H1 (cell line): ENCODE measurements around the gene CADM1. TPM values are rescaled to one million over a fixed set of nuclear protein-coding genes. Genes with fewer than 3 reads are reported as not detected.

Experiments
- CTCF ChIA-PET: fragments of 300-600 bp; sonication (Branson Sonifier 250); formaldehyde crosslinking; loops from one replicate; lab custom pipeline; 2021; ENCODE audit not compliant: partially characterized antibody; lab: Charles Lee
- POLR2A ChIA-PET: fragments of 300-600 bp; sonication (Branson Sonifier 250); formaldehyde crosslinking; loops from one replicate; lab custom pipeline; 2021; ENCODE audit warnings: inconsistent platforms; ENCODE audit not compliant: partially characterized antibody; lab: Charles Lee
- DNase-seq, 2 experiments: peaks; one replicate each; pipeline versions ENCODE4 v3.0.0 to v3.0.0-alpha.2; 2010 to 2022; ENCODE audit warnings: low spot score in 2 of 2, low read depth in 1 of 2, mixed read lengths in 1 of 2
- FAIRE-seq: peaks from 2 replicates; lab custom pipeline; 2011; peaks lifted over from hg19 to GRCh38; lab: Jason Lieb, UNC
- H2AFZ ChIP-seq: 2 replicates; pipeline ENCODE4 v1.8.1; 2012; ENCODE audit warnings: low read length, inconsistent platforms
- H2AK5ac ChIP-seq: 2 replicates; pipeline ENCODE4 v1.6.1; 2013; ENCODE audit warnings: low read depth, low read length
- H2BK120ac ChIP-seq: replicated peaks from 2 replicates; pipeline ENCODE3; 2013; ENCODE audit warnings: low read depth, low read length, inconsistent platforms
- H2BK12ac ChIP-seq: 2 replicates; pipeline ENCODE4 v1.6.1; 2013; ENCODE audit warnings: low read depth, low read length
- H2BK15ac ChIP-seq: 2 replicates; pipeline ENCODE4 v1.6.1; 2013; ENCODE audit warnings: low read length
- H2BK20ac ChIP-seq: 2 replicates; pipeline ENCODE4 v1.6.1; 2013; ENCODE audit warnings: low read length
- H2BK5ac ChIP-seq: 2 replicates; pipeline ENCODE4 v1.6.1; 2013; ENCODE audit warnings: low read depth, low read length
- H3K14ac ChIP-seq: 2 replicates; pipeline ENCODE4 v1.6.1; 2013; ENCODE audit warnings: inconsistent platforms; ENCODE audit not compliant: insufficient read length
- H3K18ac ChIP-seq: 2 replicates; pipeline ENCODE4 v1.6.1; 2013; ENCODE audit warnings: low read length; ENCODE audit errors: extremely low read depth
- H3K23ac ChIP-seq: 2 replicates; pipeline ENCODE4 v1.6.1; 2013; ENCODE audit warnings: inconsistent platforms; ENCODE audit not compliant: insufficient read length
- H3K23me2 ChIP-seq: 2 replicates; pipeline ENCODE4 v1.6.1; 2013; ENCODE audit warnings: low read depth, low read length
- H3K27ac ChIP-seq: 2 replicates; pipeline ENCODE4 v1.6.1; 2011; ENCODE audit warnings: low read depth, low read length, inconsistent platforms
- H3K27me3 ChIP-seq, 4 experiments: replicated peaks in 1 of 4; 1 replicate in 1 of 4; 2 replicates in 3 of 4; pipeline versions ENCODE4 v1.6.1 to v1.8.1; 2011 to 2013; ENCODE audit warnings: low read length in 3 of 4, mild to moderate bottlenecking in 3 of 4, inconsistent platforms in 2 of 4, mixed read lengths in 2 of 4, moderate library complexity in 1 of 4; ENCODE audit not compliant: control insufficient read depth in 3 of 4, insufficient read depth in 3 of 4; ENCODE audit errors: extremely low read depth in 1 of 4
- H3K36me3 ChIP-seq, 4 experiments: 2 replicates each; pipeline versions ENCODE4 v1.6.1 to v1.8.1; 2011 to 2013; ENCODE audit warnings: mild to moderate bottlenecking in 4 of 4, low read length in 3 of 4, moderate library complexity in 2 of 4, control low read depth in 1 of 4, inconsistent platforms in 1 of 4; ENCODE audit not compliant: insufficient read depth in 4 of 4, control insufficient read depth in 2 of 4
- H3K4ac ChIP-seq: replicated peaks from 2 replicates; pipeline ENCODE3; 2013; ENCODE audit warnings: low read length, low read depth, mixed read lengths, inconsistent platforms; ENCODE audit not compliant: insufficient read length
- H3K4me1 ChIP-seq, 4 experiments: replicated peaks in 1 of 4; 1 replicate in 1 of 4; 2 replicates in 3 of 4; pipeline versions ENCODE4 v1.6.1 to v1.8.1; 2011 to 2013; ENCODE audit warnings: low read length in 3 of 4, inconsistent platforms in 2 of 4, mixed read lengths in 1 of 4; ENCODE audit not compliant: insufficient read depth in 4 of 4, control insufficient read depth in 3 of 4
- H3K4me2 ChIP-seq, 2 experiments: 2 replicates each; pipeline versions ENCODE4 v1.6.1 to v1.8.1; 2011 to 2013; ENCODE audit warnings: low read depth in 2 of 2, low read length in 2 of 2, control low read depth in 1 of 2, inconsistent platforms in 1 of 2, mild to moderate bottlenecking in 1 of 2; ENCODE audit not compliant: insufficient read depth in 1 of 2
- H3K4me3 ChIP-seq, 4 experiments: fragments of 200-600, 300-600 bp in 1 of 4; sonication (generic), shearing (Covaris generic), sonication (Bioruptor Twin) in 1 of 4; 2 replicates each; pipeline versions ENCODE4 v1.5.1 to v1.8.1; 2011 to 2016; ENCODE audit warnings: low read length in 4 of 4, low read depth in 3 of 4, control low read depth in 2 of 4, inconsistent platforms in 2 of 4, mild to moderate bottlenecking in 2 of 4, mixed read lengths in 1 of 4, moderate library complexity in 1 of 4; ENCODE audit not compliant: insufficient read depth in 2 of 4; ENCODE audit errors: extremely low read depth in 1 of 4
- H3K56ac ChIP-seq: replicated peaks from 2 replicates; pipeline ENCODE3; 2013; ENCODE audit warnings: low read depth, mild to moderate bottlenecking, mixed read lengths, low read length, inconsistent platforms; ENCODE audit not compliant: insufficient read length
- H3K79me1 ChIP-seq: 2 replicates; pipeline ENCODE4 v1.6.1; 2013; ENCODE audit warnings: low read depth, low read length, control low read depth
- H3K79me2 ChIP-seq, 2 experiments: 2 replicates each; pipeline versions ENCODE4 v1.6.1 to v1.8.1; 2012 to 2013; ENCODE audit warnings: low read length in 2 of 2, mild to moderate bottlenecking in 2 of 2, inconsistent platforms in 1 of 2; ENCODE audit not compliant: insufficient read depth in 2 of 2, control insufficient read depth in 1 of 2
- H3K9ac ChIP-seq, 4 experiments: replicated peaks in 1 of 4; 1 replicate in 1 of 4; 2 replicates in 3 of 4; pipeline versions ENCODE4 v1.6.1 to v1.8.1; 2011 to 2013; ENCODE audit warnings: low read depth in 3 of 4, low read length in 3 of 4, control low read depth in 2 of 4, mild to moderate bottlenecking in 2 of 4, moderate library complexity in 2 of 4, inconsistent platforms in 1 of 4; ENCODE audit errors: extremely low read depth in 1 of 4
- H3K9me3 ChIP-seq, 2 experiments: 2 replicates each; pipeline versions ENCODE4 v1.6.1 to v1.8.1; 2012 to 2013; ENCODE audit warnings: mild to moderate bottlenecking in 2 of 2, moderate library complexity in 2 of 2, control low read depth in 1 of 2, inconsistent platforms in 1 of 2, low read depth in 1 of 2, low read length in 1 of 2, mixed read lengths in 1 of 2; ENCODE audit not compliant: insufficient read depth in 2 of 2
- H4K20me1 ChIP-seq, 2 experiments: replicated peaks in 1 of 2; 2 replicates each; pipeline versions ENCODE3 to v1.8.1; 2011 to 2013; ENCODE audit warnings: inconsistent platforms in 2 of 2, low read length in 2 of 2, mild to moderate bottlenecking in 1 of 2; ENCODE audit not compliant: insufficient read depth in 2 of 2, control insufficient read depth in 1 of 2
- H4K5ac ChIP-seq: 2 replicates; pipeline ENCODE4 v1.6.1; 2013; ENCODE audit warnings: low read length, low read depth, mixed read lengths, inconsistent platforms; ENCODE audit not compliant: insufficient read length
- H4K8ac ChIP-seq: 2 replicates; pipeline ENCODE4 v1.8.0; 2013; ENCODE audit warnings: mild to moderate bottlenecking, moderate library complexity, low read length, inconsistent platforms; ENCODE audit not compliant: insufficient read depth; ENCODE audit errors: extremely low read depth
- H4K91ac ChIP-seq: replicated peaks from 2 replicates; pipeline ENCODE3; 2013; ENCODE audit warnings: low read length, mixed read lengths, inconsistent platforms; ENCODE audit not compliant: insufficient read length
- BRCA1 ChIP-seq: IDR thresholded peaks from 2 replicates; pipeline ENCODE4 v1.6.1; 2012; ENCODE audit warnings: low read depth, low read length, improper control_type of control experiment
- CEBPB ChIP-seq: IDR thresholded peaks from 2 replicates; pipeline ENCODE4 v1.6.1; 2012; ENCODE audit warnings: low read depth, low read length
- EZH2 ChIP-seq: fragments of 200-600 bp; sonication (generic); IDR thresholded peaks from 2 replicates; pipeline ENCODE4 v1.7.1; 2012; ENCODE audit warnings: low read depth, mild to moderate bottlenecking, moderate library complexity, low read length, inconsistent platforms; ENCODE audit not compliant: severe bottlenecking
- FOSL1 ChIP-seq: IDR thresholded peaks from 2 replicates; pipeline ENCODE4 v1.6.1; 2011; ENCODE audit warnings: mild to moderate bottlenecking, low read depth, low read length, moderate library complexity; ENCODE audit not compliant: insufficient read depth
- GTF2F1 ChIP-seq: IDR thresholded peaks from 2 replicates; pipeline ENCODE4 v1.6.1; 2012; ENCODE audit warnings: low read depth, low read length, improper control_type of control experiment, borderline replicate concordance
- HDAC2 ChIP-seq, 2 experiments: fragments of 300-600 bp in 1 of 2; sonication (generic) in 1 of 2; IDR thresholded peaks; 2 replicates each; pipeline ENCODE4 v1.6.1; 2011 to 2012; ENCODE audit warnings: low read depth in 2 of 2, low read length in 2 of 2, mild to moderate bottlenecking in 2 of 2, moderate library complexity in 2 of 2, borderline replicate concordance in 1 of 2, inconsistent platforms in 1 of 2
- NRF1 ChIP-seq: IDR thresholded peaks from 2 replicates; pipeline ENCODE4 v1.6.1; 2011; ENCODE audit warnings: mild to moderate bottlenecking, low read depth, low read length, improper control_type of control experiment
- RFX5 ChIP-seq: IDR thresholded peaks from 2 replicates; pipeline ENCODE4 v1.6.1; 2011; ENCODE audit warnings: low read depth, low read length, improper control_type of control experiment, borderline replicate concordance
- SAP30 ChIP-seq: fragments of 300-600 bp; sonication (generic); IDR thresholded peaks from 2 replicates; pipeline ENCODE4 v1.7.1; 2012; ENCODE audit warnings: low read length, moderate library complexity, mild to moderate bottlenecking, inconsistent platforms; ENCODE audit not compliant: insufficient read depth, insufficient replicate concordance
- SP4 ChIP-seq: IDR thresholded peaks from 2 replicates; pipeline ENCODE4 v1.6.1; 2012; ENCODE audit warnings: low read length, inconsistent platforms
- SUZ12 ChIP-seq: fragments of 200-600 bp; sonication (generic); IDR thresholded peaks from 2 replicates; pipeline ENCODE4 v1.6.1; 2012; ENCODE audit warnings: mild to moderate bottlenecking, inconsistent platforms, low read length, moderate library complexity, mixed read lengths
- TBP ChIP-seq: IDR thresholded peaks from 2 replicates; pipeline ENCODE4 v1.6.1; 2011; ENCODE audit warnings: low read depth, low read length, improper control_type of control experiment
- YY1 ChIP-seq: IDR thresholded peaks from 2 replicates; pipeline ENCODE4 v1.6.1; 2011; ENCODE audit warnings: low read depth, mild to moderate bottlenecking, low read length
- WGBS, 2 experiments: shearing (Covaris generic) in 1 of 2; methylation state at CpG; one replicate each; pipeline versions ENCODE4 v1.1.6 to v1.1.7; 2013 to 2015; ENCODE audit warnings: low lambda C conversion rate in 2 of 2, mixed read lengths in 2 of 2, inconsistent platforms in 1 of 2, low coverage in 1 of 2, missing lambda C conversion rate in 1 of 2; ENCODE audit not compliant: insufficient replicate concordance in 2 of 2, insufficient coverage in 1 of 2, insufficient read length in 1 of 2; ENCODE audit errors: extremely low coverage in 1 of 2, missing lambda C conversion rate in 1 of 2; 5-methylcytosine and 5-hydroxymethylcytosine counted together
- polyA plus RNA-seq, 7 experiments: library from polyadenylated mRNA; depleted of rRNA in 3 of 7; stranded (reverse) in 5 of 7; unstranded in 2 of 7; fragments of >200 nt in 5 of 7; fragments of 200-250 nt in 2 of 7; gene quantifications; 1 replicate in 5 of 7; 2 replicates in 1 of 7; 4 replicates in 1 of 7; pipeline versions ENCODE4 v1.2.1 to v1.2.3, GENCODE V29; 2011 to 2013; ENCODE audit warnings: missing spikeins in 2 of 7, mixed read lengths in 2 of 7
- total RNA-seq: library from RNA; stranded (reverse); fragmentation: NEBNext Ultra II Directional; extraction: Animal tissue kit (Norgen Biotek cat#: 25700); gene quantifications from 2 replicates; pipeline ENCODE4 v1.2.1, GENCODE V29; 2021
- TF ChIP-seq, protein P1 (sequence below): IDR thresholded peaks from 2 replicates; pipeline ENCODE4 v1.6.1; 2012; ENCODE audit warnings: inconsistent platforms

CADM1 gene
- total and polyA plus RNA-seq, 2 of the 8 experiments (the other 6 are each of a cell fraction or from before 2014, with no cell fraction given), result 8.3 to 25.3 TPM

- no peak overlapping the region for H3K4ac ChIP-seq
- no peak overlapping the region for H4K5ac ChIP-seq
- H2BK12ac ChIP-seq, result no peak overlapping the region
- no peak overlapping the region for H2AFZ ChIP-seq
- H3K18ac ChIP-seq, result no peak overlapping the region
- DNase-seq (no peak), FAIRE-seq (no peak)
- ChIA-PET POLR2A (no interaction called here), CTCF (interaction anchor here (0.6 to 1.3 kb wide), 3 partner anchors 78 to 414 kb away, joined by 3 to 5 read pairs (median 3); no protein-coding TSS in a partner anchor)
- H3K27ac ChIP-seq, result no peak overlapping the region
- no peaks in the 10 kb centered on the region for H3K36me3 ChIP-seq
- H3K56ac ChIP-seq, result no peak overlapping the region
- H4K8ac ChIP-seq, result no peak overlapping the region
- H3K27me3 ChIP-seq, result peaks cover 12 to 41% (median 35%) of the 10 kb centered on the region in 4 experiments
- no peak overlapping the region for H2BK15ac ChIP-seq
- H2BK120ac ChIP-seq, result no peak overlapping the region
- H2BK20ac ChIP-seq, result no peak overlapping the region
- H2AK5ac ChIP-seq, result no peak overlapping the region
- peaks cover 7 to 19% (median 16%) of the 10 kb centered on the region in 4 experiments; a peak in 6 of 7 replicates for H3K4me1 ChIP-seq
- peaks cover 6 to 11% of the 10 kb centered on the region in 2 experiments for H4K20me1 ChIP-seq
- H3K23ac ChIP-seq, result no peak overlapping the region
- no peak overlapping the region for H2BK5ac ChIP-seq
- H3K9me3 ChIP-seq, result no peaks in the 10 kb centered on the region
- 76% methylated on average over 2 of the region's 2 CpGs; no CpG with 5 or more reads in 1 of the 2 experiments for WGBS, 2 experiments
- peaks cover 4% of the 10 kb centered on the region; the same call in 1 of the 2 replicates for H3K79me1 ChIP-seq
- H3K9ac ChIP-seq, result no peak overlapping the region
- H3K4me2 ChIP-seq, result no peak overlapping the region
- H3K14ac ChIP-seq, result no peak overlapping the region
- H3K4me3 ChIP-seq, result no peak overlapping the region
- peaks cover 24% of the 10 kb centered on the region for H3K23me2 ChIP-seq
- no peak overlapping the region for H4K91ac ChIP-seq
- H3K79me2 ChIP-seq, result no peaks in the 10 kb centered on the region
- TF ChIP-seq FOSL1, result no peak
- TF ChIP-seq SUZ12, result no peak
- no peak for TF ChIP-seq CEBPB
- TF ChIP-seq SP4, result no peak
- no peak for TF ChIP-seq EZH2
- no peak for TF ChIP-seq GTF2F1
- no peak for TF ChIP-seq NRF1
- TF ChIP-seq, protein P1, sequence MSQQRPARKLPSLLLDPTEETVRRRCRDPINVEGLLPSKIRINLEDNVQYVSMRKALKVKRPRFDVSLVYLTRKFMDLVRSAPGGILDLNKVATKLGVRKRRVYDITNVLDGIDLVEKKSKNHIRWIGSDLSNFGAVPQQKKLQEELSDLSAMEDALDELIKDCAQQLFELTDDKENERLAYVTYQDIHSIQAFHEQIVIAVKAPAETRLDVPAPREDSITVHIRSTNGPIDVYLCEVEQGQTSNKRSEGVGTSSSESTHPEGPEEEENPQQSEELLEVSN, result no peak
- TF ChIP-seq HDAC2 (IDR thresholded peaks at IDR 0.05; ENCODE audit: borderline replicate concordance in 1 of 2, low read depth in 2 of 2, low read length in 2 of 2), result no peak
- TF ChIP-seq YY1, result no peak
- TF ChIP-seq SAP30, result no peak
- no peak for TF ChIP-seq TBP
- no peak for TF ChIP-seq RFX5
- no peak for TF ChIP-seq BRCA1
These were observed 4.3 kb downstream of the CADM1 start for GRCh38 chr11:115499891-115500290.
